Inflammatory macrophage (primary cell): ENCODE results near the gene MAG.

ENCODE experiments used
- DNase-seq, 2 donors: peaks; one replicate each; pipeline ENCODE4 v3.0.0-alpha.2; 2020 to 2022

Gene MAG

GRCh38 chr19:35363001-35363590 lies 71.1 kb downstream of the MAG start:
- DNase-seq: no peak
